OCI-LY1 (cell line): Measurements from ENCODE around the gene STAMBPL1.

Experiments
- H2AFZ ChIP-seq: fragments of 200-600 bp; sonication (generic), shearing (Covaris generic); 2 replicates; pipeline ENCODE4 v1.6.0; 2014; ENCODE audit warnings: antibody characterized with exemption, mild to moderate bottlenecking, low read length
- H3F3A ChIP-seq: fragments of 200-600 bp; sonication (generic), shearing (Covaris generic); 2 replicates; pipeline ENCODE4 v1.6.0; 2014; ENCODE audit warnings: mild to moderate bottlenecking, antibody characterized with exemption, low read length, moderate library complexity; ENCODE audit not compliant: insufficient read depth
- H3K27ac ChIP-seq: fragments of 200-600 bp; sonication (generic); 2 replicates; pipeline ENCODE4 v1.5.1; 2014; ENCODE audit warnings: low read length, mixed run types, mild to moderate bottlenecking, low read depth; ENCODE audit not compliant: poor library complexity, severe bottlenecking
- H3K27me3 ChIP-seq: fragments of 200-600 bp; sonication (generic); 2 replicates; pipeline ENCODE4 v1.6.0; 2014; ENCODE audit warnings: antibody characterized with exemption, mild to moderate bottlenecking, low read length, moderate library complexity; ENCODE audit not compliant: insufficient read depth
- H3K36me3 ChIP-seq: fragments of 200-600 bp; sonication (generic); 2 replicates; pipeline ENCODE4 v1.6.1; 2014; ENCODE audit warnings: mild to moderate bottlenecking, antibody characterized with exemption, low read length, moderate library complexity, mixed read lengths; ENCODE audit not compliant: insufficient read depth
- H3K4me1 ChIP-seq: fragments of 200-600 bp; sonication (generic); 2 replicates; pipeline ENCODE4 v1.5.1; 2014; ENCODE audit warnings: mild to moderate bottlenecking, low read length, moderate library complexity; ENCODE audit not compliant: insufficient read depth, severe bottlenecking
- H3K4me2 ChIP-seq: fragments of 200-600 bp; sonication (generic), shearing (Covaris generic); 2 replicates; pipeline ENCODE4 v1.6.1; 2014; ENCODE audit warnings: low read length
- H3K4me3 ChIP-seq: fragments of 200-600 bp; sonication (generic); 2 replicates; pipeline ENCODE4 v1.5.1; 2014; ENCODE audit warnings: low read length, low read depth, mild to moderate bottlenecking, mixed read lengths; ENCODE audit not compliant: poor library complexity, severe bottlenecking
- H3K79me2 ChIP-seq: fragments of 200-600 bp; shearing (Covaris generic); 2 replicates; pipeline ENCODE4 v1.6.1; 2016; ENCODE audit warnings: mixed run types, low read length, mixed read lengths; ENCODE audit not compliant: insufficient read depth
- H3K9ac ChIP-seq: fragments of 200-600 bp; sonication (generic), shearing (Covaris generic); 2 replicates; pipeline ENCODE4 v1.6.1; 2014; ENCODE audit warnings: mild to moderate bottlenecking, low read length, mixed read lengths
- H3K9me2 ChIP-seq: fragments of 200-600 bp; sonication (generic), shearing (Covaris generic); 2 replicates; pipeline ENCODE4 v1.6.1; 2014; ENCODE audit warnings: low read depth, mild to moderate bottlenecking, low read length, mixed read lengths
- H3K9me3 ChIP-seq: fragments of 200-600 bp; shearing (Covaris generic); 2 replicates; pipeline ENCODE4 v1.6.1; 2014; ENCODE audit warnings: low read length, mixed read lengths
- H4K20me1 ChIP-seq: fragments of 200-600 bp; sonication (generic), shearing (Covaris generic); 2 replicates; pipeline ENCODE4 v1.6.0; 2016; ENCODE audit warnings: mild to moderate bottlenecking, low read length; ENCODE audit not compliant: insufficient read depth
- CTCF ChIP-seq: fragments of 200-600 bp; sonication (generic), shearing (Covaris generic); IDR thresholded peaks from 2 replicates; pipeline ENCODE4 v1.5.1; 2017; ENCODE audit warnings: mild to moderate bottlenecking, antibody characterized with exemption, low read length, moderate library complexity, mixed read lengths
- EZH2 ChIP-seq: fragments of 200-600 bp; sonication (generic), shearing (Covaris generic); IDR thresholded peaks from 2 replicates; pipeline ENCODE4 v1.8.0; 2017; ENCODE audit warnings: borderline replicate concordance, mixed run types, mild to moderate bottlenecking, antibody characterized with exemption, low read length, moderate library complexity, mixed read lengths

Gene STAMBPL1

GRCh38 chr10:88946965-88947590, 67.0 kb downstream of the STAMBPL1 start:
- no peaks in the 10 kb centered on the region for H3K9me2 ChIP-seq
- H3K9ac ChIP-seq = no peak overlapping the region
- no peaks in the 10 kb centered on the region for H3K36me3 ChIP-seq
- H2AFZ ChIP-seq = no peak overlapping the region
- H3K4me1 ChIP-seq = peaks cover 8% of the 10 kb centered on the region
- H3K79me2 ChIP-seq = no peaks in the 10 kb centered on the region
- TF ChIP-seq EZH2 = no peak
- TF ChIP-seq CTCF = no peak
- H4K20me1 ChIP-seq = no peaks in the 10 kb centered on the region
- no peaks in the 10 kb centered on the region for H3F3A ChIP-seq
- H3K27ac ChIP-seq = no peak overlapping the region
- H3K9me3 ChIP-seq = no peaks in the 10 kb centered on the region
- H3K27me3 ChIP-seq = no peaks in the 10 kb centered on the region
- H3K4me2 ChIP-seq = no peak overlapping the region
- no peak overlapping the region for H3K4me3 ChIP-seq

GRCh38 chr10:88949051-88949450, 69.0 kb downstream of the STAMBPL1 start:
- no peak for TF ChIP-seq EZH2
- TF ChIP-seq CTCF = no peak
- peaks cover 8% of the 10 kb centered on the region for H3K4me1 ChIP-seq
- no peaks in the 10 kb centered on the region for H3K27me3 ChIP-seq
- no peaks in the 10 kb centered on the region for H3K9me2 ChIP-seq
- no peaks in the 10 kb centered on the region for H3F3A ChIP-seq
- no peak overlapping the region for H2AFZ ChIP-seq
- H3K79me2 ChIP-seq = no peaks in the 10 kb centered on the region
- H4K20me1 ChIP-seq = no peaks in the 10 kb centered on the region
- no peak overlapping the region for H3K4me3 ChIP-seq
- no peak overlapping the region for H3K9ac ChIP-seq
- no peaks in the 10 kb centered on the region for H3K36me3 ChIP-seq
- no peak overlapping the region for H3K27ac ChIP-seq
- no peak overlapping the region for H3K4me2 ChIP-seq
- no peaks in the 10 kb centered on the region for H3K9me3 ChIP-seq

GRCh38 chr10:88949912-88950837, 70.1 kb downstream of the STAMBPL1 start:
- no peak overlapping the region for H3K9ac ChIP-seq
- H4K20me1 ChIP-seq = no peaks in the 10 kb centered on the region
- no peak overlapping the region for H3K4me3 ChIP-seq
- no peaks in the 10 kb centered on the region for H3K36me3 ChIP-seq
- H3K27ac ChIP-seq = no peak overlapping the region
- H3K9me2 ChIP-seq = no peaks in the 10 kb centered on the region
- no peaks in the 10 kb centered on the region for H3K9me3 ChIP-seq
- no peaks in the 10 kb centered on the region for H3K79me2 ChIP-seq
- H3K4me2 ChIP-seq = no peak overlapping the region
- H3F3A ChIP-seq = no peaks in the 10 kb centered on the region
- no peaks in the 10 kb centered on the region for H3K27me3 ChIP-seq
- no peak for TF ChIP-seq CTCF
- TF ChIP-seq EZH2 = no peak
- H2AFZ ChIP-seq = no peak overlapping the region
- H3K4me1 ChIP-seq = no peaks in the 10 kb centered on the region
